OCI-LY7 (cell line): ENCODE measurements around the gene LRP1B. TPM values are rescaled to one million over a fixed set of nuclear protein-coding genes. Genes with fewer than 3 reads are reported as not detected.
"Not testable (repeated sequence)": the region's sequence is repeated elsewhere in the genome, so short reads cannot be mapped to it uniquely, and the experiment has no call there.

ENCODE experiments used
- BruUV-seq: library from RNA; stranded (reverse); fragments of 400-500 nt; replicated peaks from 2 replicates; lab custom pipeline; 2021; lab: Mats Ljungman, UMichigan
- CTCF ChIA-PET: fragments of 300-600 bp; sonication (Branson Sonifier 250); formaldehyde crosslinking; loops from one replicate; lab custom pipeline; 2022; ENCODE audit warnings: antibody characterized with exemption; ENCODE audit not compliant: unreplicated experiment; lab: Charles Lee
- POLR2A ChIA-PET: fragments of 300-600 bp; sonication (Branson Sonifier 250); formaldehyde crosslinking; loops from one replicate; lab custom pipeline; 2022; ENCODE audit warnings: antibody characterized with exemption; lab: Charles Lee
- DNase-seq: peaks from one replicate; pipeline ENCODE4 v3.0.0-alpha.2; 2015; ENCODE audit warnings: low spot score
- H2AFZ ChIP-seq: fragments of 200-600 bp; sonication (generic), shearing (Covaris generic); 2 replicates; pipeline ENCODE4 v1.6.1; 2014; ENCODE audit warnings: mild to moderate bottlenecking, antibody characterized with exemption, low read length, moderate library complexity
- H3K27ac ChIP-seq: fragments of 200-600 bp; sonication (generic); 2 replicates; pipeline ENCODE4 v1.5.1; 2014; ENCODE audit warnings: mixed run types, low read depth, mild to moderate bottlenecking, moderate library complexity, low read length, inconsistent platforms; ENCODE audit not compliant: poor library complexity, severe bottlenecking
- H3K36me3 ChIP-seq: fragments of 200-600 bp; sonication (generic); 2 replicates; pipeline ENCODE4 v1.6.1; 2014; ENCODE audit warnings: mild to moderate bottlenecking, antibody characterized with exemption, low read length, moderate library complexity, mixed read lengths; ENCODE audit not compliant: insufficient read depth
- H3K4me1 ChIP-seq: fragments of 200-600 bp; sonication (generic); 2 replicates; pipeline ENCODE4 v1.5.1; 2014; ENCODE audit warnings: mild to moderate bottlenecking, low read length; ENCODE audit not compliant: insufficient read depth, poor library complexity, severe bottlenecking
- H3K4me2 ChIP-seq: fragments of 200-600 bp; sonication (generic); 2 replicates; pipeline ENCODE4 v1.6.1; 2014; ENCODE audit warnings: mild to moderate bottlenecking, low read length
- H3K4me3 ChIP-seq: fragments of 200-600 bp; sonication (generic); 2 replicates; pipeline ENCODE4 v1.5.1; 2014; ENCODE audit warnings: mild to moderate bottlenecking, low read depth, low read length; ENCODE audit not compliant: poor library complexity, severe bottlenecking
- H3K79me2 ChIP-seq: fragments of 200-600 bp; sonication (generic); 2 replicates; pipeline ENCODE4 v1.6.1; 2016; ENCODE audit warnings: low read depth, mild to moderate bottlenecking, low read length, moderate library complexity, mixed read lengths; ENCODE audit not compliant: insufficient read depth
- H3K9me2 ChIP-seq: fragments of 200-600 bp; sonication (generic); 2 replicates; pipeline ENCODE4 v1.6.1; 2016; ENCODE audit warnings: mild to moderate bottlenecking, low read length, mixed read lengths; ENCODE audit not compliant: insufficient read depth
- H3K9me3 ChIP-seq: fragments of 200-600 bp; sonication (generic); 2 replicates; pipeline ENCODE4 v1.6.1; 2014; ENCODE audit warnings: mild to moderate bottlenecking, mixed run types, low read length, mixed read lengths
- H4K20me1 ChIP-seq: fragments of 200-600 bp; sonication (generic); 2 replicates; pipeline ENCODE4 v1.6.1; 2014; ENCODE audit warnings: mild to moderate bottlenecking, antibody characterized with exemption, low read length, moderate library complexity, mixed read lengths; ENCODE audit not compliant: insufficient read depth
- EZH2phosphoT487 ChIP-seq: fragments of 200-600 bp; sonication (generic); IDR thresholded peaks from 2 replicates; pipeline ENCODE4 v1.6.1; 2018; ENCODE audit warnings: low read depth, borderline replicate concordance, mild to moderate bottlenecking, mixed run types, antibody characterized with exemption, low read length, moderate library complexity, mixed read lengths
- intact Hi-C: fragments of 100-400 bp; cut with micrococcal nuclease; formaldehyde crosslinking; loops from one replicate; pipeline ENCODE4 v1.10.0; 2022; ENCODE audit not compliant: unreplicated experiment
- total RNA-seq, 2 experiments: library from RNA; depleted of rRNA in 1 of 2; stranded (reverse); fragments of >200 nt in 1 of 2; shearing (Covaris generic) in 1 of 2; gene quantifications; 2 replicates each; pipeline ENCODE4 v1.2.3, GENCODE V29; 2014 to 2022
- TF ChIP-seq, protein P1 (sequence below): fragments of 200-600 bp; sonication (generic); conservative IDR thresholded peaks from 2 replicates; pipeline ENCODE4 v1.5.1; 2014; ENCODE audit warnings: mild to moderate bottlenecking, antibody characterized with exemption, low read length, moderate library complexity, mixed read lengths

Gene LRP1B
- total RNA-seq, 2 experiments from 2014 or later = not detected

GRCh38 chr2:140442319-140442718, 1688.5 kb downstream of the LRP1B start:
- BruUV-seq = no TSS peak
- POLR2A ChIA-PET = no interaction called here
- intact Hi-C loops = no loop called here
- H3K4me3 ChIP-seq = no peak overlapping the region
- H3K27ac ChIP-seq = no peak overlapping the region
- no peak for DNase-seq
- H3K9me2 ChIP-seq = no peaks in the 10 kb centered on the region
- TF ChIP-seq, protein P1, sequence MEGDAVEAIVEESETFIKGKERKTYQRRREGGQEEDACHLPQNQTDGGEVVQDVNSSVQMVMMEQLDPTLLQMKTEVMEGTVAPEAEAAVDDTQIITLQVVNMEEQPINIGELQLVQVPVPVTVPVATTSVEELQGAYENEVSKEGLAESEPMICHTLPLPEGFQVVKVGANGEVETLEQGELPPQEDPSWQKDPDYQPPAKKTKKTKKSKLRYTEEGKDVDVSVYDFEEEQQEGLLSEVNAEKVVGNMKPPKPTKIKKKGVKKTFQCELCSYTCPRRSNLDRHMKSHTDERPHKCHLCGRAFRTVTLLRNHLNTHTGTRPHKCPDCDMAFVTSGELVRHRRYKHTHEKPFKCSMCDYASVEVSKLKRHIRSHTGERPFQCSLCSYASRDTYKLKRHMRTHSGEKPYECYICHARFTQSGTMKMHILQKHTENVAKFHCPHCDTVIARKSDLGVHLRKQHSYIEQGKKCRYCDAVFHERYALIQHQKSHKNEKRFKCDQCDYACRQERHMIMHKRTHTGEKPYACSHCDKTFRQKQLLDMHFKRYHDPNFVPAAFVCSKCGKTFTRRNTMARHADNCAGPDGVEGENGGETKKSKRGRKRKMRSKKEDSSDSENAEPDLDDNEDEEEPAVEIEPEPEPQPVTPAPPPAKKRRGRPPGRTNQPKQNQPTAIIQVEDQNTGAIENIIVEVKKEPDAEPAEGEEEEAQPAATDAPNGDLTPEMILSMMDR = no peak
- no peak for TF ChIP-seq EZH2phosphoT487
- no peaks in the 10 kb centered on the region for H3K9me3 ChIP-seq
- H3K4me2 ChIP-seq = no peak overlapping the region
- no peaks in the 10 kb centered on the region for H3K36me3 ChIP-seq
- H3K79me2 ChIP-seq = no peaks in the 10 kb centered on the region
- H4K20me1 ChIP-seq = no peaks in the 10 kb centered on the region
- CTCF ChIA-PET = no interaction called here
- H3K4me1 ChIP-seq = no peaks in the 10 kb centered on the region
- no peak overlapping the region for H2AFZ ChIP-seq

DNA sequence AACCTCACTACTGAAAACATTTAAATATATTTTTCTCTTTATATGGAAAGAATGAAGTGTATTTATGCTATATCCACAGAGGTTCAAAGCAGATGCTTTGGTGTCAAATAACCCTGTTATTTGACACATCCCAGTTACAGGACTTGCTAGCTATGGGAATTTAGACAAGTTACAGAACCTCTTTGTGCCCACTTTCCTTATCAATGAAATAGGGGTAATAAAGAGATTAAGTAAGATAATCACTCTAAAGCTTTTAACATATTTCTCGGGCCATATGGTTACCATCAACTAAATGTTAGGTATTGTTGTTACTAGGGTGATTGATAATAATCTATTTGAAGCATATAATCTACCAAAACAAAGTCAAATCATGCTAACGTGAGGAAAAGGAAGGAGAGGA, 1690.0 kb downstream of the LRP1B start:
- Histone ChIP-seq H3K4me2 (no peak overlapping the region), H3K79me2 (no peaks in the 10 kb centered on the region), H4K20me1 (no peaks in the 10 kb centered on the region), H3K27ac (no peak overlapping the region), H3K4me3 (no peak overlapping the region), H3K36me3 (no peaks in the 10 kb centered on the region), H3K9me2 (no peaks in the 10 kb centered on the region), H2AFZ (no peak overlapping the region), H3K4me1 (no peaks in the 10 kb centered on the region), H3K9me3 (no peaks in the 10 kb centered on the region)
- no TSS peak for BruUV-seq
- POLR2A ChIA-PET = no interaction called here
- TF ChIP-seq EZH2phosphoT487 = no peak
- TF ChIP-seq, protein P1 = no peak
- CTCF ChIA-PET = no interaction called here
- DNase-seq = no peak
- intact Hi-C loops = no loop called here

DNA sequence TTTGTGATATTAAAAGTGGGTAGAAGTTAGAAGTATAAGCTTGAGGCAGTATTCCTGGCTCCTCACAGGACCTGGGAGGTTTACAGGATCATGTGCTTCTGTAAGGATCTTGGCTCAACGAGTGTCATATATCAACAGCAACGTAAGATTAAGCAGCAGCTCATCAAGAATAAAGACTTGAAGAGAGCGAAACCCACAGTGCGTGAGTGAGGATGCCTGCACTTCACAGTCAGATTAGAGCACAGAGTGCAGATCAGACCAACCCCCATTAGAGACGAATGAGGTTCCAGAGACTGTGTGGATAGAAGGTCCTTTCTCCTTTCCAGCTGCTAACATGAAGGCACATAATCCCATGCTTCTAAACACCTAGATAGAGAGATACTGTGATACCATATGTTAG, 1693.9 kb downstream of the LRP1B start:
- Histone ChIP-seq H3K9me3 (no peaks in the 10 kb centered on the region), H3K4me2 (no peak overlapping the region), H3K27ac (no peak overlapping the region), H3K79me2 (no peaks in the 10 kb centered on the region), H3K4me1 (no peaks in the 10 kb centered on the region), H4K20me1 (no peaks in the 10 kb centered on the region), H3K9me2 (no peaks in the 10 kb centered on the region), H3K36me3 (no peaks in the 10 kb centered on the region), H3K4me3 (no peak overlapping the region), H2AFZ (no peak overlapping the region)
- ChIA-PET CTCF (no interaction called here), POLR2A (no interaction called here)
- no peak for TF ChIP-seq EZH2phosphoT487
- TF ChIP-seq, protein P1 = no peak
- BruUV-seq = no TSS peak
- intact Hi-C loops = no loop called here
- DNase-seq = no peak

DNA sequence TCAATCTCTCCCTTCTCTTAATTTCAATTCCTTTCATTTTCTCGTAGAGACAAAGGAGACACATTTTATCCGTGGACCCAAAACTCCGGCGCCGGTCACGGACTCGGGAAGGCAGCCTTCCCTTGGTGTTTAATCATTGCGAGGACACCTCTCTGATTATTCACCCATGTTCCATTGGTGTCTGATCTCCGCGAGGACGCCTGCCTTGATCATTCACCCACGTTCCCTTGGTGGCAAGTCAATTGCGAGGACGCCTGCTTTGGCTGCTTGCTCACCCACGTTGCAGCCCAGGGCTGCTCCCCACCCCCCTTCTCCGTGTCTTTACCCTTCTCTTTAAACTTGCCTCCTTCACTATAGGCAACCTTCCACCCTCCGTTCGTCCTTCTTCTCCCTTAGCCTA, 1703.8 kb downstream of the LRP1B start:
- H3K9me3 ChIP-seq, intact Hi-C loops, H3K9me2 ChIP-seq, H4K20me1 ChIP-seq, H2AFZ ChIP-seq, CTCF ChIA-PET, POLR2A ChIA-PET, DNase-seq, BruUV-seq, H3K79me2 ChIP-seq, H3K4me1 ChIP-seq, H3K27ac ChIP-seq, H3K4me2 ChIP-seq, H3K36me3 ChIP-seq, H3K4me3 ChIP-seq: not testable (repeated sequence)
